Measurements from ENCODE around the gene RS1. TPM values are rescaled to one million over a fixed set of nuclear protein-coding genes. Genes with fewer than 3 reads are reported as not detected.

The RS1 gene
- total and polyA plus RNA-seq, 2 of the 4 experiments (the other 2 are of a cell fraction): not detected

DNA sequence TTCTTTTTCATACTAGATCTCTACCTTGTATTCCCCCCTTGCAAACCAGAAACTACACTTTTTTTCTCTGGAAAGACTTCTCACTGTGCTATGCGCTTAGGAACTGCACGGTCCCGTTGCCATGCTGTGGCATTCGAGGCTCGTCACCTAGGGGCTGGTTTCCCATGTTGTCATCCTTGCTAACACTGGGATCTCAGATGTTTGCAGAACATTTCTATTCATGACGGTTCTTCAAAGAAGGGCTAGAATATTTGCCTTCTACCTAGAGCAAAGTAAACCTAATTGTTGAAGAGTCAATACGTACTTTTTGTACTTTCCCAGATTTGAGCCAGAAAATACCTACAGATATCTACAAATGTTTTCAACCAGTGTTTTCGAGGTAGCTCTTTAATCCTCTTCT is 41.0 kb downstream of the RS1 start:
- Histone ChIP-seq H3K4me1 (ENCODE audit: control insufficient read depth, insufficient read depth, low read length) (no peaks in the 10 kb centered on the region), H3K9me3 (ENCODE audit: control insufficient read depth, insufficient read depth, low read length) (no peaks in the 10 kb centered on the region), H3K9ac (ENCODE audit: low read depth, low read length) (no peak overlapping the region), H3K56ac (ENCODE audit: extremely low read depth, insufficient read depth, low read length) (no peak overlapping the region), H2BK15ac (ENCODE audit: low read depth, low read length) (no peak overlapping the region), H3K18ac (ENCODE audit: low read depth, low read length) (no peak overlapping the region), H2BK5ac (ENCODE audit: low read depth, low read length, poor library complexity, severe bottlenecking) (no peak overlapping the region), H3K27me3 (ENCODE audit: control insufficient read depth, insufficient read depth, low read length) (no peaks in the 10 kb centered on the region), H3K4me3 (ENCODE audit: insufficient read depth, low read depth, low read length) (no peak overlapping the region), H4K20me1 (ENCODE audit: insufficient read depth, low read length) (no peaks in the 10 kb centered on the region), H2BK20ac (ENCODE audit: low read depth, low read length) (no peak overlapping the region), H3K79me1 (ENCODE audit: low read depth in 1 of 2, low read length in 2 of 2) (no peaks in the 10 kb centered on the region), H3K4ac (ENCODE audit: low read depth, low read length) (no peak overlapping the region), H3K9me1 (ENCODE audit: insufficient read depth, low read length) (no peaks in the 10 kb centered on the region), H3K23ac (ENCODE audit: low read depth, low read length) (no peak overlapping the region), H3K4me2 (ENCODE audit: low read depth, low read length) (no peak overlapping the region), H2AK9ac (replicated peaks; ENCODE audit: low read depth, low read length, poor library complexity) (no peak overlapping the region), H3K14ac (replicated peaks; ENCODE audit: low read depth, low read length) (no peak overlapping the region), H3K27ac (ENCODE audit: insufficient read depth, low read length) (no peak overlapping the region), H4K5ac (ENCODE audit: low read depth, low read length) (no peak overlapping the region), H2AK5ac (ENCODE audit: low read depth, low read length) (no peak overlapping the region), H4K8ac (ENCODE audit: low read depth in 2 of 2, low read length in 2 of 2) (no peak overlapping the region), H3K36me3 (ENCODE audit: control insufficient read depth, insufficient read depth, low read length) (peaks cover 5% of the 10 kb centered on the region), H2BK120ac (ENCODE audit: low read depth, low read length) (no peak overlapping the region), H4K91ac (ENCODE audit: insufficient read depth, low read depth, low read length) (no peak overlapping the region), H2AFZ (replicated peaks; ENCODE audit: low read length, poor library complexity) (no peak overlapping the region)
- in situ Hi-C loops (cut with MboI; ENCODE audit: low sequenced_read_pairs): no loop called here
- ATAC-seq (ENCODE audit: low read depth) (no peak), DNase-seq (no peak)
- ChIA-PET CTCF (no interaction called here), POLR2A (ENCODE audit: unreplicated experiment) (no interaction called here)
- no TSS peak for BruUV-seq (replicated peaks)
- 67% methylated on average over 6 of the region's 8 CpGs; no CpG with 5 or more reads in 1 of the 2 experiments for WGBS, 2 experiments (ENCODE audit: extremely low coverage in 2 of 2, insufficient read length in 1 of 2)
- dilution Hi-C loops (cut with HindIII; ENCODE audit: low sequenced_read_pairs, unreplicated experiment): no loop called here
- TF ChIP-seq RFX5 (IDR thresholded peaks at IDR 0.05; ENCODE audit: low read depth, low read length) (no peak), CHD1 (IDR thresholded peaks at IDR 0.05; ENCODE audit: low read depth, low read length) (no peak), ELK1 (IDR thresholded peaks at IDR 0.05; ENCODE audit: borderline replicate concordance, low read depth, low read length) (no peak), CEBPB (IDR thresholded peaks at IDR 0.05; ENCODE audit: low read depth, low read length) (no peak), MXI1 (IDR thresholded peaks at IDR 0.05; ENCODE audit: borderline replicate concordance, low read depth, low read length) (no peak), POLR2A (IDR thresholded peaks at IDR 0.05; ENCODE audit: low read depth, low read length) (no peak), BHLHE40 (IDR thresholded peaks at IDR 0.05; ENCODE audit: low read depth, low read length) (no peak), MAFK (IDR thresholded peaks at IDR 0.05; ENCODE audit: low read depth, low read length) (no peak), RCOR1 (IDR thresholded peaks at IDR 0.05; ENCODE audit: insufficient replicate concordance, low read length) (no peak), MAZ (IDR thresholded peaks at IDR 0.05; ENCODE audit: borderline replicate concordance, low read depth, low read length) (no peak), NFE2L2 (IDR thresholded peaks at IDR 0.05; ENCODE audit: low read depth, low read length) (no peak), USF2 (IDR thresholded peaks at IDR 0.05; ENCODE audit: low read depth, low read length) (no peak), SMC3 (IDR thresholded peaks at IDR 0.05; ENCODE audit: low read depth, low read length) (no peak)
- TF ChIP-seq, protein P1, sequence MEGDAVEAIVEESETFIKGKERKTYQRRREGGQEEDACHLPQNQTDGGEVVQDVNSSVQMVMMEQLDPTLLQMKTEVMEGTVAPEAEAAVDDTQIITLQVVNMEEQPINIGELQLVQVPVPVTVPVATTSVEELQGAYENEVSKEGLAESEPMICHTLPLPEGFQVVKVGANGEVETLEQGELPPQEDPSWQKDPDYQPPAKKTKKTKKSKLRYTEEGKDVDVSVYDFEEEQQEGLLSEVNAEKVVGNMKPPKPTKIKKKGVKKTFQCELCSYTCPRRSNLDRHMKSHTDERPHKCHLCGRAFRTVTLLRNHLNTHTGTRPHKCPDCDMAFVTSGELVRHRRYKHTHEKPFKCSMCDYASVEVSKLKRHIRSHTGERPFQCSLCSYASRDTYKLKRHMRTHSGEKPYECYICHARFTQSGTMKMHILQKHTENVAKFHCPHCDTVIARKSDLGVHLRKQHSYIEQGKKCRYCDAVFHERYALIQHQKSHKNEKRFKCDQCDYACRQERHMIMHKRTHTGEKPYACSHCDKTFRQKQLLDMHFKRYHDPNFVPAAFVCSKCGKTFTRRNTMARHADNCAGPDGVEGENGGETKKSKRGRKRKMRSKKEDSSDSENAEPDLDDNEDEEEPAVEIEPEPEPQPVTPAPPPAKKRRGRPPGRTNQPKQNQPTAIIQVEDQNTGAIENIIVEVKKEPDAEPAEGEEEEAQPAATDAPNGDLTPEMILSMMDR (conservative IDR thresholded peaks at IDR 0.05; ENCODE audit: low read depth, low read length): no peak
- intact Hi-C loops (cut with micrococcal nuclease): no loop called here

Measured in IMR-90 (cell line).